HG03196 (cell line): ENCODE data around the gene TNFSF9.
"Not testable (repeated sequence)": the region's sequence is repeated elsewhere in the genome, so short reads cannot be mapped to it uniquely, and the experiment has no call there.

Experiments
- ATAC-seq: cut with Tn5 transposase; IDR thresholded peaks from one replicate; pipeline ENCODE4 v1.9.1; 2021; ENCODE audit not compliant: unreplicated experiment

TNFSF9 gene

GRCh38 chr19:6508028-6508771, 22.6 kb upstream of the TNFSF9 start:
- ATAC-seq: not testable (repeated sequence)

GRCh38 chr19:6509118-6509971, 21.5 kb upstream of the TNFSF9 start:
- no peak for ATAC-seq

GRCh38 chr19:6510618-6511017, 20.2 kb upstream of the TNFSF9 start:
- no peak for ATAC-seq

- no peak for ATAC-seq
Observed at GRCh38 chr19:6514089-6514488, 16.7 kb upstream of the TNFSF9 start.

GRCh38 chr19:6514926-6515544, 15.8 kb upstream of the TNFSF9 start:
- ATAC-seq: no peak

GRCh38 chr19:6516018-6516658, 14.7 kb upstream of the TNFSF9 start:
- ATAC-seq: peak; percentile 39

- ATAC-seq: peak; percentile 52
Observed at GRCh38 chr19:6516659-6517291, 14.1 kb upstream of the TNFSF9 start.

GRCh38 chr19:6518145-6518911, 12.5 kb upstream of the TNFSF9 start:
- no peak for ATAC-seq

- ATAC-seq: no peak
Observed at GRCh38 chr19:6519289-6519688, 11.5 kb upstream of the TNFSF9 start.

GRCh38 chr19:6521718-6522646, 8.8 kb upstream of the TNFSF9 start:
- peak; percentile 37 for ATAC-seq

- no peak for ATAC-seq
Observed at GRCh38 chr19:6522712-6523111, 8.1 kb upstream of the TNFSF9 start.

GRCh38 chr19:6524311-6524710, 6.5 kb upstream of the TNFSF9 start:
- ATAC-seq: no peak

GRCh38 chr19:6527893-6528543, 2.8 kb upstream of the TNFSF9 start:
- ATAC-seq: peak; percentile 50

GRCh38 chr19:6528544-6529121, 2.2 kb upstream of the TNFSF9 start:
- ATAC-seq: no peak

GRCh38 chr19:6529351-6529750, 1.5 kb upstream of the TNFSF9 start:
- ATAC-seq: no peak

- no peak for ATAC-seq
Observed at GRCh38 chr19:6529937-6530385, 865 bp upstream of the TNFSF9 start.

GRCh38 chr19:6531163-6531955, 533 bp downstream of the TNFSF9 start:
- ATAC-seq: no peak
